SK-N-MC (cell line): ENCODE data around the gene MACROD2.

Experiments used
- EZH2 ChIP-seq: fragments of 200-600 bp; sonication (generic); IDR thresholded peaks from one replicate; pipeline ENCODE4 v1.6.1; 2017; ENCODE audit warnings: antibody characterized with exemption
- POLR2AphosphoS5 ChIP-seq: IDR thresholded peaks from 2 replicates; pipeline ENCODE4 v1.6.1; 2012; ENCODE audit warnings: mild to moderate bottlenecking, low read depth, low read length, borderline replicate concordance

DNA sequence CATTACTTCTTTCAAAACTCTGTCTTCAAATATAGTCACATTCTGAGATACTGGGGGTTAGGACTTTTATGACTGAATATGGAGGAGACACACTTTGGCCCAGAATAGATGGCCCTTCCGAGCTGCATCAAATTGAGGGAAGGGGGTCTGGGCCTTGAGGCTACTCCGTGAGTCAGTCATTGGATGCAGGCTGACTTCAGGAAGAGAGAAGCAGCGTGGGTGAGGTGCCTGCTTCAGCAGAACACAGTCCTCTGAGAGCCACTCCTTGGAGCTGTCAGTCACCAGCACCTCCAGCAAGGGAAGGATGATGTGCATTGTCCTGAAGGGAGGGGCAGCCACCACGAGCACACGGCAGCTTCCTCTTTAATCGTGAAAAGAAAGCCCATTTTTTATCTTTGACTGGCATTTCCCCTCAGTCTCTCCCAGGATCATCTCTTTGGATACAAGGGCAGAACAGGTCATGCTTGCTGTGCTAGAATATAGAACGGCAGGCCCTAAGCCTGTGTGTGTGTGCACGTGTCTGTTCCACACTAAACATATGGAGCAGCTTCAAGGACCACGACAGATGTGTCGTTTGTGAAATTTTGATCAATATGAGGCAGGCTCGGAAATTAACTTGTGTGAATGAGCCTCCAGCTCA, 1856.4 kb downstream of the MACROD2 start:
- TF ChIP-seq POLR2AphosphoS5 = no peak
- TF ChIP-seq EZH2 = no peak
